Liver (tissue), 9 donors: ENCODE results near the gene SPATS2L. TPM values are rescaled to one million over a fixed set of nuclear protein-coding genes. Genes with fewer than 3 reads are reported as not detected.

Experiments used
- DNase-seq: peaks from one replicate; pipeline ENCODE4 v3.0.0-alpha.2; 2017; ENCODE audit warnings: low spot score
- H3K27ac ChIP-seq, 2 donors: one replicate each; pipeline ENCODE4 v1.7.0; 2013; ENCODE audit warnings: inconsistent platforms in 2 of 2, low read length in 2 of 2, control low read depth in 1 of 2, low read depth in 1 of 2, mild to moderate bottlenecking in 1 of 2
- H3K27me3 ChIP-seq, 4 donors: one replicate each; pipeline versions ENCODE4 v1.6.1 to v1.7.0; 2013; ENCODE audit warnings: low read length in 3 of 4, inconsistent platforms in 1 of 4, mild to moderate bottlenecking in 1 of 4, moderate library complexity in 1 of 4; ENCODE audit not compliant: control insufficient read depth in 4 of 4, insufficient read depth in 4 of 4
- H3K36me3 ChIP-seq, 4 donors: one replicate each; pipeline versions ENCODE4 v1.6.1 to v1.7.0; 2013; ENCODE audit warnings: low read length in 3 of 4, mild to moderate bottlenecking in 3 of 4, low read depth in 1 of 4, moderate library complexity in 1 of 4; ENCODE audit not compliant: control insufficient read depth in 4 of 4, insufficient read depth in 3 of 4
- H3K4me1 ChIP-seq, 4 donors: one replicate each; pipeline versions ENCODE4 v1.6.1 to v1.7.0; 2013; ENCODE audit warnings: low read length in 3 of 4, mild to moderate bottlenecking in 3 of 4, moderate library complexity in 1 of 4; ENCODE audit not compliant: control insufficient read depth in 4 of 4, insufficient read depth in 4 of 4
- H3K4me3 ChIP-seq, 3 donors: one replicate each; pipeline versions ENCODE4 v1.6.1 to v1.7.0; 2013; ENCODE audit warnings: low read length in 3 of 3, control low read depth in 1 of 3, low read depth in 1 of 3, mild to moderate bottlenecking in 1 of 3
- H3K9ac ChIP-seq, 2 donors: one replicate each; pipeline ENCODE4 v1.7.0; 2013; ENCODE audit warnings: low read length in 2 of 2, mild to moderate bottlenecking in 2 of 2, moderate library complexity in 2 of 2, control low read depth in 1 of 2, low read depth in 1 of 2
- H3K9me3 ChIP-seq, 4 donors: one replicate each; pipeline versions ENCODE4 v1.6.1 to v1.7.0; 2013; ENCODE audit warnings: low read length in 3 of 4; ENCODE audit not compliant: control insufficient read depth in 4 of 4
- EGR1 ChIP-seq, 2 donors: IDR thresholded peaks; 2 replicates each; pipeline ENCODE4 v1.6.1; 2016 to 2018; ENCODE audit warnings: antibody characterized with exemption in 2 of 2, low read depth in 2 of 2
- FOXA1 ChIP-seq: IDR thresholded peaks from 2 replicates; pipeline ENCODE4 v1.6.1; 2016; ENCODE audit warnings: antibody characterized with exemption
- FOXA2 ChIP-seq: IDR thresholded peaks from 2 replicates; pipeline ENCODE4 v1.6.1; 2016; ENCODE audit warnings: antibody characterized with exemption
- GABPA ChIP-seq, 2 donors: IDR thresholded peaks in 1 of 2; conservative IDR thresholded peaks in 1 of 2; 2 replicates each; pipeline ENCODE4 v1.6.1; 2016; ENCODE audit warnings: antibody characterized with exemption in 2 of 2, mild to moderate bottlenecking in 1 of 2, moderate library complexity in 1 of 2
- HNF4A ChIP-seq, 2 donors: conservative IDR thresholded peaks; 2 replicates each; pipeline ENCODE4 v1.6.1; 2016; ENCODE audit warnings: antibody characterized with exemption in 2 of 2, mild to moderate bottlenecking in 2 of 2
- HNF4G ChIP-seq: IDR thresholded peaks from 2 replicates; pipeline ENCODE4 v1.6.1; 2016; ENCODE audit warnings: antibody characterized with exemption
- NR2F2 ChIP-seq: IDR thresholded peaks from 2 replicates; pipeline ENCODE4 v1.6.1; 2016; ENCODE audit warnings: antibody characterized with exemption
- RAD21 ChIP-seq, 2 donors: IDR thresholded peaks; 2 replicates each; pipeline ENCODE4 v1.6.1; 2016; ENCODE audit warnings: antibody characterized with exemption in 2 of 2, mild to moderate bottlenecking in 2 of 2
- RXRA ChIP-seq, 2 donors: IDR thresholded peaks; 2 replicates each; pipeline ENCODE4 v1.6.1; 2017 to 2018; ENCODE audit warnings: antibody characterized with exemption in 2 of 2, mild to moderate bottlenecking in 1 of 2
- SP1 ChIP-seq: IDR thresholded peaks from 2 replicates; pipeline ENCODE4 v1.6.1; 2018; ENCODE audit warnings: antibody characterized with exemption, mild to moderate bottlenecking
- YY1 ChIP-seq: IDR thresholded peaks from 2 replicates; pipeline ENCODE4 v1.6.1; 2016; ENCODE audit warnings: antibody characterized with exemption, mild to moderate bottlenecking
- WGBS: extraction: QIAGEN DNeasy Blood & Tissue Kit; methylation state at CpG from one replicate; pipeline ENCODE4 v1.1.7; 2013; 5-methylcytosine and 5-hydroxymethylcytosine counted together
- polyA plus RNA-seq, 2 donors: library from polyadenylated mRNA; stranded (reverse) in 1 of 2; unstranded in 1 of 2; fragments of 200-250 nt in 1 of 2; fragments of >200 nt in 1 of 2; fragmentation: Nextera tagmentation in 1 of 2; extraction: Ambion mirVana in 1 of 2; gene quantifications; one replicate each; pipeline versions ENCODE4 v1.2.1 to v1.2.3, GENCODE V29; 2013 to 2015
- total RNA-seq, 2 donors: library from RNA; depleted of rRNA; stranded (reverse); fragments of >200 nt; gene quantifications; one replicate each; pipeline ENCODE4 v1.2.3, GENCODE V29; 2014
- TF ChIP-seq, protein P1 (sequence below): IDR thresholded peaks from 2 replicates; pipeline ENCODE4 v1.6.1; 2016; ENCODE audit warnings: antibody characterized with exemption
- TF ChIP-seq, protein P2 (sequence below): IDR thresholded peaks from 2 replicates; pipeline ENCODE4 v1.6.1; 2016; ENCODE audit warnings: antibody characterized with exemption
- TF ChIP-seq, protein P3 (sequence below): fragments of 150-350 bp; IDR thresholded peaks from 2 replicates; pipeline ENCODE4 v1.5.1; 2017; ENCODE audit warnings: improper control_type of control experiment, low read depth, low read length; ENCODE audit not compliant: missing input control
- TF ChIP-seq, protein P4 (sequence below): IDR thresholded peaks from 2 replicates; pipeline ENCODE4 v1.6.1; 2016; ENCODE audit warnings: antibody characterized with exemption, mild to moderate bottlenecking
- donor health status: healthy.
- donor health status: healthy.
- donor health status: healthy.
- donor health status: healthy.
- donor health status: healthy.

The SPATS2L gene
- total and polyA plus RNA-seq, 4 donors, result 31.4 to 49.9 (median 42.4) TPM

DNA sequence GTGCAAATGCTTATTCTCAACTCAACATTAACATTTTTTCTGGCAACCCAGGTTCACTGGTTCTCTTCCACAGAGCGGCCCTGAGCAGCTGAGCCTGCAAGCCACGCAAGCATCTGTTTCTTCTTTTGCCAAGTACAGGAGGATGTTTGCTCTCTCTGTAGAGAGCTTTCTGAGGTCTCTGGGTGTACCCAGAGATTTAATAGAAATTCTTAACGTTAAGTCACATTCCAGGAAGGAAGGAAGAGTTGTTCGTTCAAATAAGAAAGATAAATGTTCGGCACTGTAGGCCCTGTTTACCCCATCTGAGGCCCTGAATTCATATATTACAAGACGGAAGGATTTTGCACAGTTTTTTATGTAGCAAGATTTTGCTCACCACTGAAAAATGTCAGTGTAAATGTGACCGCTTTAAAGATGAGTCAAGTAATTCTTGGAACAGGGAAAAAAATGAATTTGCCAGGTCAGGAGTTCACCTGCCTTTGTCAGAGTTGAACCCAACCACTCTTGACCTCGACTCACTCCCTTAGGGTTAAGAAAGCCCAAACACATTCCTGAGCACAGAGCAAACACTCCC is 173.3 kb downstream of the SPATS2L start:
- Histone ChIP-seq H3K4me3 (no peak overlapping the region), H3K4me1 (peaks cover 0 to 5% (median 1%) of the 10 kb centered on the region in 4 donors), H3K36me3 (peaks cover 3 to 43% (median 25%) of the 10 kb centered on the region in 4 donors), H3K9ac (no peak overlapping the region), H3K27ac (peak overlapping the region in 1 of 2 donors; percentile 15), H3K27me3 (no peaks in the 10 kb centered on the region), H3K9me3 (no peaks in the 10 kb centered on the region)
- 58% methylated on average over 8 of the region's 8 CpGs for WGBS
- no peak for DNase-seq
- TF ChIP-seq, protein P1, sequence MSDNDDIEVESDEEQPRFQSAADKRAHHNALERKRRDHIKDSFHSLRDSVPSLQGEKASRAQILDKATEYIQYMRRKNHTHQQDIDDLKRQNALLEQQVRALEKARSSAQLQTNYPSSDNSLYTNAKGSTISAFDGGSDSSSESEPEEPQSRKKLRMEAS, result no peak
- TF ChIP-seq RXRA (IDR thresholded peaks at IDR 0.05), result peak in 1 of 2 donors; percentile 44
- no peak for TF ChIP-seq GABPA (IDR thresholded peaks at IDR 0.05 in 1 of 2, conservative IDR thresholded peaks at IDR 0.05 in 1 of 2)
- TF ChIP-seq FOXA1, result no peak
- peak; percentile 18 for TF ChIP-seq NR2F2
- TF ChIP-seq, protein P2, sequence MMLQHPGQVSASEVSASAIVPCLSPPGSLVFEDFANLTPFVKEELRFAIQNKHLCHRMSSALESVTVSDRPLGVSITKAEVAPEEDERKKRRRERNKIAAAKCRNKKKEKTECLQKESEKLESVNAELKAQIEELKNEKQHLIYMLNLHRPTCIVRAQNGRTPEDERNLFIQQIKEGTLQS, result no peak

DNA sequence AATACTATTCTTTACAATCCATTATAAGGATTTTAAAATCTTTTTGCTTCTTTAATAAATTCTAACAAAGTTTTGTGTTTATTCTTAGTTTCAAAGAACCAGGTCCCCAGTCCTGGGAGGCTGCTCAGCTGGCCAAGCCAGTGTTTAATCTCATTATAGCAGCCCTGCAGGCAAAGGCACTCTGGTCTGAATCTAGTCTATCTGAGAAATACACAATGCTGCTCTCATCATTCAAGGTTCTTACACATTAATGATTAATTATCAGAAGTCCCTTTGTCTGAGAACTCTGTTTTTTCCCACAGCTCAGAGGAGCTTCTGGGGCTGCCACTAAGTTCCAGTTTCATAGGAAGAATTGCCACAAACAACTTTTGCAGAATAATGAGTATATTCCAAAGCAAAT is 175.7 kb downstream of the SPATS2L start:
- Histone ChIP-seq H3K9me3 (no peaks in the 10 kb centered on the region), H3K27ac (no peak overlapping the region), H3K27me3 (no peaks in the 10 kb centered on the region), H3K4me3 (no peak overlapping the region), H3K9ac (no peak overlapping the region), H3K36me3 (peaks cover 3 to 21% (median 12%) of the 10 kb centered on the region in 4 donors), H3K4me1 (peaks cover 0 to 5% (median 3%) of the 10 kb centered on the region in 4 donors)
- TF ChIP-seq, protein P1, result no peak
- TF ChIP-seq, protein P3, sequence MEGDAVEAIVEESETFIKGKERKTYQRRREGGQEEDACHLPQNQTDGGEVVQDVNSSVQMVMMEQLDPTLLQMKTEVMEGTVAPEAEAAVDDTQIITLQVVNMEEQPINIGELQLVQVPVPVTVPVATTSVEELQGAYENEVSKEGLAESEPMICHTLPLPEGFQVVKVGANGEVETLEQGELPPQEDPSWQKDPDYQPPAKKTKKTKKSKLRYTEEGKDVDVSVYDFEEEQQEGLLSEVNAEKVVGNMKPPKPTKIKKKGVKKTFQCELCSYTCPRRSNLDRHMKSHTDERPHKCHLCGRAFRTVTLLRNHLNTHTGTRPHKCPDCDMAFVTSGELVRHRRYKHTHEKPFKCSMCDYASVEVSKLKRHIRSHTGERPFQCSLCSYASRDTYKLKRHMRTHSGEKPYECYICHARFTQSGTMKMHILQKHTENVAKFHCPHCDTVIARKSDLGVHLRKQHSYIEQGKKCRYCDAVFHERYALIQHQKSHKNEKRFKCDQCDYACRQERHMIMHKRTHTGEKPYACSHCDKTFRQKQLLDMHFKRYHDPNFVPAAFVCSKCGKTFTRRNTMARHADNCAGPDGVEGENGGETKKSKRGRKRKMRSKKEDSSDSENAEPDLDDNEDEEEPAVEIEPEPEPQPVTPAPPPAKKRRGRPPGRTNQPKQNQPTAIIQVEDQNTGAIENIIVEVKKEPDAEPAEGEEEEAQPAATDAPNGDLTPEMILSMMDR, result no peak
- no peak for TF ChIP-seq HNF4A (conservative IDR thresholded peaks at IDR 0.05)
- no peak for TF ChIP-seq EGR1 (IDR thresholded peaks at IDR 0.05; ENCODE audit: low read depth in 2 of 2)
- TF ChIP-seq, protein P2, result no peak
- no peak for DNase-seq

DNA sequence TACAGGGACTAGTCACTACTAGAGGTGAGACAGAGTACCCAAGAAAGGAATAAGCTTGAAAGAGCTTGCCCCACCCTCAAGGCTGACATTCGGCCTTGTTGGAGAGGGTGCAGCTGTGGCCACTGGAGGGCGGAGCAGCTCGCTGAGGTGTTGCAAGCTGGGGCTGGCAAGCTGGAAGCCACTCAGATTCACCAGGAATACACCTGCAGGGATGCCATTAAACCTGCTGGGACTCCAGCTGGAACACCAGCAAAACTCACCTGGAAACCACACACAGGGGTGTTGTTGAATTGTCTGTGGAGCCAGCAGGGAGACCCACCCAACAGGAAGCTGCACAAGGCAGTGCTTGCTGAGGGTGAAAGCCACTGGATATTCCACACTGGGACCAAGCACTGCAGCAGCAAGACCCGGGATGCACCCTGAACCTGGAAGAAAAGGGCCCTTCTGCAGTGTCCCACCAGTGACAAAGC is 177.3 kb downstream of the SPATS2L start:
- peaks cover 1 to 13% (median 4%) of the 10 kb centered on the region in 4 donors for H3K36me3 ChIP-seq
- DNase-seq, result no peak
- no peak overlapping the region for H3K27ac ChIP-seq
- H3K9me3 ChIP-seq, result no peaks in the 10 kb centered on the region
- no peak overlapping the region for H3K4me3 ChIP-seq
- H3K27me3 ChIP-seq, result no peaks in the 10 kb centered on the region
- 41% methylated on average over 4 of the region's 4 CpGs for WGBS
- H3K9ac ChIP-seq, result no peak overlapping the region
- H3K4me1 ChIP-seq, result peaks cover 0 to 5% (median 3%) of the 10 kb centered on the region in 4 donors
- TF ChIP-seq, protein P1, result no peak
- TF ChIP-seq EGR1 (IDR thresholded peaks at IDR 0.05; ENCODE audit: low read depth in 2 of 2) (no peak), HNF4A (conservative IDR thresholded peaks at IDR 0.05) (no peak), RXRA (IDR thresholded peaks at IDR 0.05) (no peak), SP1 (no peak), GABPA (IDR thresholded peaks at IDR 0.05 in 1 of 2, conservative IDR thresholded peaks at IDR 0.05 in 1 of 2) (no peak), FOXA2 (no peak), FOXA1 (no peak), NR2F2 (no peak), RAD21 (IDR thresholded peaks at IDR 0.05) (peak; percentile 60 to 66), HNF4G (no peak), YY1 (no peak)
- TF ChIP-seq, protein P3, result peak; percentile 36
- TF ChIP-seq, protein P4, sequence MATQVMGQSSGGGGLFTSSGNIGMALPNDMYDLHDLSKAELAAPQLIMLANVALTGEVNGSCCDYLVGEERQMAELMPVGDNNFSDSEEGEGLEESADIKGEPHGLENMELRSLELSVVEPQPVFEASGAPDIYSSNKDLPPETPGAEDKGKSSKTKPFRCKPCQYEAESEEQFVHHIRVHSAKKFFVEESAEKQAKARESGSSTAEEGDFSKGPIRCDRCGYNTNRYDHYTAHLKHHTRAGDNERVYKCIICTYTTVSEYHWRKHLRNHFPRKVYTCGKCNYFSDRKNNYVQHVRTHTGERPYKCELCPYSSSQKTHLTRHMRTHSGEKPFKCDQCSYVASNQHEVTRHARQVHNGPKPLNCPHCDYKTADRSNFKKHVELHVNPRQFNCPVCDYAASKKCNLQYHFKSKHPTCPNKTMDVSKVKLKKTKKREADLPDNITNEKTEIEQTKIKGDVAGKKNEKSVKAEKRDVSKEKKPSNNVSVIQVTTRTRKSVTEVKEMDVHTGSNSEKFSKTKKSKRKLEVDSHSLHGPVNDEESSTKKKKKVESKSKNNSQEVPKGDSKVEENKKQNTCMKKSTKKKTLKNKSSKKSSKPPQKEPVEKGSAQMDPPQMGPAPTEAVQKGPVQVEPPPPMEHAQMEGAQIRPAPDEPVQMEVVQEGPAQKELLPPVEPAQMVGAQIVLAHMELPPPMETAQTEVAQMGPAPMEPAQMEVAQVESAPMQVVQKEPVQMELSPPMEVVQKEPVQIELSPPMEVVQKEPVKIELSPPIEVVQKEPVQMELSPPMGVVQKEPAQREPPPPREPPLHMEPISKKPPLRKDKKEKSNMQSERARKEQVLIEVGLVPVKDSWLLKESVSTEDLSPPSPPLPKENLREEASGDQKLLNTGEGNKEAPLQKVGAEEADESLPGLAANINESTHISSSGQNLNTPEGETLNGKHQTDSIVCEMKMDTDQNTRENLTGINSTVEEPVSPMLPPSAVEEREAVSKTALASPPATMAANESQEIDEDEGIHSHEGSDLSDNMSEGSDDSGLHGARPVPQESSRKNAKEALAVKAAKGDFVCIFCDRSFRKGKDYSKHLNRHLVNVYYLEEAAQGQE, result no peak
